ENCODE measurements around the gene MESD.

Gene MESD

DNA sequence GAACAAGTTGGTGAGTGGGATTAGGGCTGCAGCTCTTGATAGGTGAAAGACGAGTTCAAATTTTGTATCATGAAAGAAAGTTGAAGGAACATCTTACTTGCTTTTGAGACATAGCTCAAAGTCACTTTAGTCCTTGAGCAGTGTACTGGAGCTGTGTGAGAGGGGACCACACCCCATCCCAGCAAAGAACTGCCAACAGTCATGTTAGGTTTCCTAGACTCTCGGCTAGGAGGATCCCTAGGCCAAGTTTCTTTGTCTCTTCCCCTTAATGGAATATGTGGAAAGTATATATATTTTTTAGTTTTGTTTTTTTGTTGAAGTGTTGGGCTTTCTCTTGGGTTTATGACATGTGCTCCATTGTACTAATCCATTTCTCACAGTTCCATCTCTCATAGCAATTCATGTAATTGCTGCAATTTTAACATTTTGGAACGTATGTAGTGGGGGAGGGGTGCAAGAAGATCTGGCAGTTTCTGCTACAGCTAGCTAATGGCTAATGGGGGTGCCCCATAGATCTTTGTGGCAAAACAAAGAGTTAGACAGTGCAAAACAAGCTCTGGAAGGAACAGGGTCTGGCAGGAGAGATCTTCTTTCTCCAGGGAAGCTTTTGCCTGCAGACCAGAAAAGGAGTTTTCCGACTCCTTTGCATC is 36.2 kb upstream of the MESD start:
- H3K9ac ChIP-seq (ENCODE audit: low read depth, low read length): no peak overlapping the region
- H3K27me3 ChIP-seq (ENCODE audit: control insufficient read depth, insufficient read depth, low read length): no peaks in the 10 kb centered on the region
- peaks cover 7% of the 10 kb centered on the region for H3K4me1 ChIP-seq (ENCODE audit: control insufficient read depth, insufficient read depth, low read length)
- H3K9me3 ChIP-seq (ENCODE audit: control insufficient read depth, insufficient read depth, low read length): no peaks in the 10 kb centered on the region
- no peak overlapping the region for H3K4me3 ChIP-seq (ENCODE audit: low read depth, low read length)
- H3K36me3 ChIP-seq (ENCODE audit: control insufficient read depth, insufficient read depth, low read length): no peaks in the 10 kb centered on the region

DNA sequence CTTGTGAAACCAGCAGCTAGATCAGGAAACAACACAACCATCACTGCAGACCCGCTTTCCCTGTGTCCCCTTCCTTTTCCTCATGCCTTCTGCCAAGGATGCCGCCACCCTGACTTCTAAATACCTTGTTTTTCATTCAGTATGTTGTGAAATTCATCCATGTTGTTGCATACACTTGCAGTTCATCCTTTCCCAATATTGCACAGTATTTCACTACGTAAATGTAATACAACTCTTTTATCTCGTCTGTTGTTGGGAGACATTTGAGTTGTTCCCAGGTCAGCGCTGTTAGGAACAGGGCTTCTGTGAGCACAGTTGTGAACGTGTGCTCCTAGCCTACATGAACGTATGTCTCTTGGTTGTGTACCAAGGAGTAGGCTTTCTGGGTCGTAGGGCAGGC is 35.3 kb upstream of the MESD start:
- no peaks in the 10 kb centered on the region for H3K9me3 ChIP-seq (ENCODE audit: control insufficient read depth, insufficient read depth, low read length)
- peaks cover 7% of the 10 kb centered on the region for H3K4me1 ChIP-seq (ENCODE audit: control insufficient read depth, insufficient read depth, low read length)
- no peak overlapping the region for H3K9ac ChIP-seq (ENCODE audit: low read depth, low read length)
- no peak overlapping the region for H3K4me3 ChIP-seq (ENCODE audit: low read depth, low read length)
- no peaks in the 10 kb centered on the region for H3K36me3 ChIP-seq (ENCODE audit: control insufficient read depth, insufficient read depth, low read length)
- no peaks in the 10 kb centered on the region for H3K27me3 ChIP-seq (ENCODE audit: control insufficient read depth, insufficient read depth, low read length)

DNA sequence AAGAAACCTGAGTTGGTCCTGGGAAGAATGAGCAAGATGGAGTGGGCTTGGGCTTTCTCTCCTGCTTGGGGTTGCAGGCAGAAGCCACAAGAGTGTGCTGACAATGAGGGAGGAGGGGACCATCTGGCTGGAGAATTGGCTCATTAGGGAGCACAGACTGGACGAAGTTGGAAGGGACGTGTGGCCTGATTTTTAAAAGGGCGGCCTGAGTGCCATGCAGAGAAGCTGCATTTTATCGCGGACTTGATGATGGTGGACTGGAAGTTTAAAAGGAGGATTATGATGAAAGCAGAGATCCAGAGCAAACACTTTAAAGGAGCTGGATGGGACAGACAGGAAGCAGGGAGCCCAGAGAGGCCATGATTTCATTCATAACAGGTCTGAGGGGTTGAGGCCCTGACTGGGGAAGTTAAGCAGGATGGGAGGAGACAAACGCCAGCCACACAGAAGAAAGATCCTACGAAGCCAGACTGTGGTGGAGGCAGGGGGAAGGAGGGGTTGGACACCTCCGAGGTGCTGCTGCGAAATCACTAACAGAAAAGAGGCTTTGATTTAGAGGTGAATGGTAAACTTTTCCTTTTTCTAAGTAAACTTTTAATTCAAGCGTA is 34.8 kb upstream of the MESD start:
- no peaks in the 10 kb centered on the region for H3K9me3 ChIP-seq (ENCODE audit: control insufficient read depth, insufficient read depth, low read length)
- H3K9ac ChIP-seq (ENCODE audit: low read depth, low read length): no peak overlapping the region
- H3K4me3 ChIP-seq (ENCODE audit: low read depth, low read length): no peak overlapping the region
- no peaks in the 10 kb centered on the region for H3K36me3 ChIP-seq (ENCODE audit: control insufficient read depth, insufficient read depth, low read length)
- no peaks in the 10 kb centered on the region for H3K27me3 ChIP-seq (ENCODE audit: control insufficient read depth, insufficient read depth, low read length)
- H3K4me1 ChIP-seq (ENCODE audit: control insufficient read depth, insufficient read depth, low read length): peaks cover 7% of the 10 kb centered on the region

DNA sequence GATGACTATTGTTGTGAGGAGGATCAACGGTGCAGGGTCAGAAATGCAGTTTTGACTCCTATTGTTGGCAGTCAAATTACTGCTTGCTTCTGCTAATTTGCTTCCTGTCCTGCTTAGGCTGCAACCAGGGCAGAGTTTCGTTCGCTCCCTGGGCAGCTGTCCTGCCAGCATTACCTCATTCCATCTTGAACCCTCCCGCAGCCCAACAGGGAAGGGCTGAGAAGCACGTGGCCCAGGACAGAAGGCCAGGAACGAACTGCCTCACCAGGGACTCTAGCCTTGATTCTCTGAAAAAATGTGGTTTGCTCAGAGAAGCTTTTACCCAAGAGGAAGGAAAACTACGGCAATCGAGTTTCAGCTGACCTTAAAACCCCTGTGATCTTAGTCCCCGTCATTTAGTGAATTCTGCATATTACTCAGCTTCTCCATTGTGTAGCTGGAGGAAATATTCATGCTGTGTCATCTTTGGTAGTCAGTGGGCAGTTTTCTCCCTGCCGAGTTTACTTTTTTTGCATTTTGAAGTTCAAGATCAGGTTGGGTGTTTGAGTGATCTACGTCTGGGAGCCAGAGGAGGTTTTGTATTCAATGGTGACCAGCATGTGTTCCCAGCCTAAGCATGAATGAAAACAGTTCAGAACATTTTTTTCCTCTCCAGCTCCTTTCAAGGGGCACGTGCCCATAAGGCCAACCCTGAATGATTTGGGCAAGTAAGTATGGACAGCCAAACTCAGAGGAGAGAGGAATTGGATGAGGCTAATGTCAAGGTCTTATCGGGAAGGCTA is 34.1 kb upstream of the MESD start:
- no peak overlapping the region for H3K4me3 ChIP-seq (ENCODE audit: low read depth, low read length)
- no peaks in the 10 kb centered on the region for H3K9me3 ChIP-seq (ENCODE audit: control insufficient read depth, insufficient read depth, low read length)
- H3K9ac ChIP-seq (ENCODE audit: low read depth, low read length): no peak overlapping the region

DNA sequence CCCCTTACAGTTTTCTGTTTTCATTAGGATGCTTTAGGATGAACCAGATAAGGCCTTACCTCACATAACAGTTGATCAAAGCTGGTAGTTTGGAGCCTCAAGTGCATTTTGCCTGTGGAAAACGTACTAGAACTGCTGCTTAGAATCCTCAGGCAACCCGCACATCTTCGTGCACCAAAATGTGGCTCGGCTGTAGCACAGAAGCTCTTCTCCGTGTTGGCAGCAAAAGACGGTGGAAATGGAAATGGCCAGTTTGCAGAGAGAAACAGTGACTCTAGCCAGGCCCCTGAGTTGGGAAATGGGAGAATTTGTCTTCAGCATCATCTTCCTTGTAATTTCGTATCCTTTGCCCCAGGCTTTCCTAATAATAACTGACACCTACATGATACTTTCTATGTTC is 31.7 kb upstream of the MESD start:
- Histone ChIP-seq H3K4me1 (ENCODE audit: control insufficient read depth, insufficient read depth, low read length) (peaks cover 7% of the 10 kb centered on the region), H3K9me3 (ENCODE audit: control insufficient read depth, insufficient read depth, low read length) (no peaks in the 10 kb centered on the region), H3K36me3 (ENCODE audit: control insufficient read depth, insufficient read depth, low read length) (no peaks in the 10 kb centered on the region), H3K9ac (ENCODE audit: low read depth, low read length) (no peak overlapping the region), H3K27me3 (ENCODE audit: control insufficient read depth, insufficient read depth, low read length) (peaks cover 2% of the 10 kb centered on the region), H3K4me3 (ENCODE audit: low read depth, low read length) (no peak overlapping the region)

More for the DNA sequence above, 34.1 kb upstream of the MESD start:
- H3K36me3 ChIP-seq (ENCODE audit: control insufficient read depth, insufficient read depth, low read length): no peaks in the 10 kb centered on the region
- H3K4me1 ChIP-seq (ENCODE audit: control insufficient read depth, insufficient read depth, low read length): peaks cover 7% of the 10 kb centered on the region
- no peaks in the 10 kb centered on the region for H3K27me3 ChIP-seq (ENCODE audit: control insufficient read depth, insufficient read depth, low read length)

DNA sequence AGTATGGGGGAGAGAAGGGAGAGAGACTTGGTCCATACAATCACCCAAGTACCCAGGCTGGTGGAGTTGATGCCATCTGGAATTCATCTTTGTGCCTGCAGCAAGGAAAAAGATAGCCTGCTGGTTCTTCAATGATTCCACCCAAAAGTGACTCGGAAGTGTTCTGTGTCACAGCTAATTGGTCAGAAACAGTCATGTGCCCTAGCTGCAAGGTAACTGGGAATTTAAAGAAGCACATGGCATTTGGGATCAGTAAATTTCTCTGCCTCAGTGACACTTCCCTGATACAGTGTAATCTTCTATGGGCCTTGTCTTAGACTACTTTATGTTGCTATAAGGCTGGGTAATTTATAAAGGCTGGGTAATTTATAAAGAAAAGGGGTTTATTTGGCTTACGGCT is 28.6 kb upstream of the MESD start:
- H3K36me3 ChIP-seq (ENCODE audit: control insufficient read depth, insufficient read depth, low read length): no peaks in the 10 kb centered on the region
- no peak overlapping the region for H3K9ac ChIP-seq (ENCODE audit: low read depth, low read length)
- peaks cover 2% of the 10 kb centered on the region for H3K27me3 ChIP-seq (ENCODE audit: control insufficient read depth, insufficient read depth, low read length)
- H3K4me3 ChIP-seq (ENCODE audit: low read depth, low read length): no peak overlapping the region
- H3K9me3 ChIP-seq (ENCODE audit: control insufficient read depth, insufficient read depth, low read length): no peaks in the 10 kb centered on the region
- H3K4me1 ChIP-seq (ENCODE audit: control insufficient read depth, insufficient read depth, low read length): no peaks in the 10 kb centered on the region

DNA sequence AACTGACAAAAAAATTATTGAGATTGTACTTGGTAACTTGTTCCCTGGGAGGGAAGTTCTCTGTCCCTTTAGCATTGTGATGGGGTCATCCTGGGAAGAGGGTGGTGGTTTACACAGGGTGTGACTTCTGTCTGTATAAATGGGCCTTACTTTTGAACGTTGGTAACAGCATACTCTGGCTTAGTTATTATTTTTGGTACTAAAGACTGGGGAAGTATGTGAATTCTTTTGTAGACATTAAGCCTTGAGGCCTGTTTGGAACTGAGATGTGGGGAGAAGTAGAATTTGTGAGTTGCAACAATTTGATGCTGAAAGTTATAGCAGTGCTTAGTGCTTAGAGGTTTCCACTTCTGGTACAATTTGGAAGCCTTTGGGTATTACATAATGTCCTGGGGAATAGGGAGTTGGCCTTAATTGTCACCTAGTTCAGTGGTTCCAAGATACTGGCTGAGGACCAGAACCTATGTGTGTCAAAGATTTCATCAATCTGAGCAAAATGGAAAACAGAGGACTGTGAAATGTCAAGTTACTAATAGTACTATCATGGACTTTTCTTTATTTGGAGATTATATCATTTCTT is 27.0 kb upstream of the MESD start:
- peaks cover 2% of the 10 kb centered on the region for H3K27me3 ChIP-seq (ENCODE audit: control insufficient read depth, insufficient read depth, low read length)
- no peak overlapping the region for H3K4me3 ChIP-seq (ENCODE audit: low read depth, low read length)
- no peaks in the 10 kb centered on the region for H3K36me3 ChIP-seq (ENCODE audit: control insufficient read depth, insufficient read depth, low read length)
- H3K9ac ChIP-seq (ENCODE audit: low read depth, low read length): no peak overlapping the region
- H3K4me1 ChIP-seq (ENCODE audit: control insufficient read depth, insufficient read depth, low read length): no peaks in the 10 kb centered on the region
- no peaks in the 10 kb centered on the region for H3K9me3 ChIP-seq (ENCODE audit: control insufficient read depth, insufficient read depth, low read length)

DNA sequence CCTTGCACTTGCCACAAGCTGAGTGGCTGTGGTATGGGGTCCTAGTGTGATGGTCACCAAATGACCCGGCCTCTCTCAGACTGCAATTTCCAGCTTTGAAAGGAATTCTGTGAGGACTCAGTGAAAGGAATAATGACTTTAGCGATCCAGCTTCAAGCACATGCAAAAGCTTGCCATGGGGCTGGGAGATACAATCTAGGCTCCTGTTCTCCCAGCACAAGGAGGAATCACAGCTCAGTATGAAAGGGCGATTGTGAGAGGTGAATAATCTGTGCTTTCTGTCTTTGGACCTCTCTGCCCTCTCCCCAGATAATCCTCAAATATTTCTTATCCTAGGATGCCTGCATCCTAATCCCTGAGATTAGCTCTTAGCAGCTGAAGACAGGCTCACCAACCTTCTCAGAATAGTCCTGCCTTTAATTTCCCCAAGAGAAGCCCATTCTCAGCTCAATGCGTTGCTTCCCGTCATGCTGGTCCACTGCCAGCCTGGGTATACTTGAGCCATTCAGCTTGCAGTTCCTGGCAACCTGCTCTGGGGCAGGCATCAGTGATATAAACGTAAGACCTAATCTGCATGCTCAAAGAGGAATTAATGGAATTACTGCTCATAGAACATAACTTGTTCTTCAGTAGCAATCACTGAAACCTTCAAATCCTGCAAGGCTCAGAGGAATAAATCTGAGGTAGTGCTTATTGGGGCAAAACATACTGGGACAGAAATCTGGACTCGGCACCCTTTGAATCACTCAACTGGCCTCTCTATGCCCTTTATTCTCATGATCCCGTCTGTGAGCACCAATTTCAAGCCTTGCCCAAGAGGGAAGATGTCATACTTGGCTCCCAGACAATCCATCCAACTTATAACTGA is 26.2 kb upstream of the MESD start:
- Histone ChIP-seq H3K4me1 (ENCODE audit: control insufficient read depth, insufficient read depth, low read length) (no peaks in the 10 kb centered on the region), H3K27me3 (ENCODE audit: control insufficient read depth, insufficient read depth, low read length) (peaks cover 2% of the 10 kb centered on the region), H3K4me3 (ENCODE audit: low read depth, low read length) (no peak overlapping the region), H3K9me3 (ENCODE audit: control insufficient read depth, insufficient read depth, low read length) (no peaks in the 10 kb centered on the region), H3K9ac (ENCODE audit: low read depth, low read length) (no peak overlapping the region), H3K36me3 (ENCODE audit: control insufficient read depth, insufficient read depth, low read length) (no peaks in the 10 kb centered on the region)

DNA sequence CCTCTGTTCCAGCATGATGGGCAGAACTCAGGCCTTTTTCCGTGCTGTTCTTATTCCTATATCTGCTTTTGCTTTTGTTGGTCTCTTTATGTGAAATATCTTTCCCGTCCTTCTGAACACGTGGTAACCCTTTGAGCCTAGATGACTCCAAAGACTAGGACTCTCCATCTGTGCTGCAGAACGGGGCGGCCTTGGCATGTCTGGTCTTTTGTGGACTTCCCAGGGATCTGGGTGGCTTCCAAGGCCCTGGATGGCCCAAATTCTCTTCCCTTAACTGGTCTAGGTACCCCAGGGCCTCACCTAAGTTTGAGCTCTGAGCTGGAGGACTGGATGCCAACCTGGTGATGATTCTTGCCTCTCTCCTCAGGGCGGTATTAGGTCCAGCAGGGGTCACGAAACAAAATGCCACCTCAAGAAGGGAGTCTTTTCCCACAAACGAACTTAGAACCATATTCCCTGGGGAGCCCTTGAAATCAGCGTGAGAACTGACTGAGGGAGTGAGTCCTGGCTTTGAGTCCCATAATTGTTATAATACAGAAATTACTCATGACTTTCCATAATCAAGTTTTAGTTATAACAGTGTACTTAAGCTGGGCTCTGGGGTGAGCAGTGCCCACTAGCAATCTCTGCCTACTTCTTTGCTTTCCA is 25.0 kb upstream of the MESD start:
- no peak overlapping the region for H3K9ac ChIP-seq (ENCODE audit: low read depth, low read length)
- H3K36me3 ChIP-seq (ENCODE audit: control insufficient read depth, insufficient read depth, low read length): no peaks in the 10 kb centered on the region
- no peaks in the 10 kb centered on the region for H3K9me3 ChIP-seq (ENCODE audit: control insufficient read depth, insufficient read depth, low read length)
- no peak overlapping the region for H3K4me3 ChIP-seq (ENCODE audit: low read depth, low read length)
- no peaks in the 10 kb centered on the region for H3K4me1 ChIP-seq (ENCODE audit: control insufficient read depth, insufficient read depth, low read length)
- H3K27me3 ChIP-seq (ENCODE audit: control insufficient read depth, insufficient read depth, low read length): peaks cover 2% of the 10 kb centered on the region

DNA sequence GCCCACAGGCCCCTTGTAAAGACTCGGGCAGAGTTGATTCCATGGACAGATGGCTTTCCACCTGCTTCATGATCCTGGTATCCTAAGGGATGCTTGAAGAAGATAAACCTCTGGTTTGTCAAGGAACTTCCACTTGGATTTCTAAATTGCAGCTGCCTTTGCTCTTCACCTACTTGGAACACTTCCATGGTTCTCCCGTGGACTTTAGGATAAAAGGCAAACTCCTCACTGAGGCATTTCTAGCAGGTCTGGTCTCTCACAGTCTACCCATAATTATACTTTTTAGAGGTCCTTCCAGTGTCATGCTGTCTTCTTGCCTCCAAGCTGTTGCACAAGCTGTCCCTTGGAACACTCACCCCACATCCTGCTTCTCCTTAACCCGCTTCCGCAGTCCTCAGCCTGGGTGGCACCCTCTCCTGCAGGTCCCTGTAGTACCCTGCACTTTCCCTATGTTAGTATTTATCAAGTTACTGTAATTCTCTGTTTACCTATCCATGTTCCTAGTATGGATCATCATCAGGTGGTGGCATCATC is 23.8 kb upstream of the MESD start:
- Histone ChIP-seq H3K4me3 (ENCODE audit: low read depth, low read length) (no peak overlapping the region), H3K4me1 (ENCODE audit: control insufficient read depth, insufficient read depth, low read length) (no peaks in the 10 kb centered on the region), H3K27me3 (ENCODE audit: control insufficient read depth, insufficient read depth, low read length) (peaks cover 2% of the 10 kb centered on the region), H3K9ac (ENCODE audit: low read depth, low read length) (no peak overlapping the region), H3K9me3 (ENCODE audit: control insufficient read depth, insufficient read depth, low read length) (no peaks in the 10 kb centered on the region), H3K36me3 (ENCODE audit: control insufficient read depth, insufficient read depth, low read length) (no peaks in the 10 kb centered on the region)

DNA sequence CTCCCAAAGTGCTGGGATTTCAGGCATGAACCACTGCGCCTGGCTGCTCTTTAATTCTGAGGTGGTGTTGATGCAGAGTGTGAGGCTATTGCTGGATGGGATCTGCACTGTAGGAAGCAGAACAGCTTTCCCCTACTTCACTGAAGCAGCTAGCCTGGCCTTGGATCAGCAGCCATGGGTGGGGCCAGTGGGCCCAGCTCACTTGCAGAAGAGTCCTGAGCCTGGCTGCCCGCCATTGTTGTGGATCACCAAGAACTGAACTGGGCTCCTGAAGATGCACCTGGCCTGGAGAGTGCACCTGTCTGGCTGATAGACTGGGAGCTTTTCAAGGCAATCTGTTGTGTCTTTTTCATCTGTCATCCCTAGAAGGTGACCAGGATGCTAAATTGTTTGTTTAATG is 23.0 kb upstream of the MESD start:
- Histone ChIP-seq H3K27me3 (ENCODE audit: control insufficient read depth, insufficient read depth, low read length) (no peaks in the 10 kb centered on the region), H3K4me1 (ENCODE audit: control insufficient read depth, insufficient read depth, low read length) (no peaks in the 10 kb centered on the region), H3K9ac (ENCODE audit: low read depth, low read length) (no peak overlapping the region), H3K4me3 (ENCODE audit: low read depth, low read length) (no peak overlapping the region), H3K9me3 (ENCODE audit: control insufficient read depth, insufficient read depth, low read length) (no peaks in the 10 kb centered on the region), H3K36me3 (ENCODE audit: control insufficient read depth, insufficient read depth, low read length) (no peaks in the 10 kb centered on the region)

Data from iPS-15b (cell line).